HL-60 (cell line): Measurements from ENCODE around the gene AP2M1.

Source experiments
- CTCF ChIP-seq: IDR thresholded peaks from one replicate; pipeline ENCODE4 v1.5.1; 2011; ENCODE audit warnings: low read length, control low read depth, inconsistent platforms; ENCODE audit not compliant: insufficient read depth
- GABPA ChIP-seq: IDR thresholded peaks from 2 replicates; pipeline ENCODE4 v1.6.1; 2012; ENCODE audit warnings: low read depth
- POLR2AphosphoS5 ChIP-seq: IDR thresholded peaks from 2 replicates; pipeline ENCODE4 v1.6.1; 2012; ENCODE audit warnings: low read depth
- REST ChIP-seq: IDR thresholded peaks from 2 replicates; pipeline ENCODE4 v1.6.1; 2012; ENCODE audit warnings: low read depth; ENCODE audit not compliant: insufficient replicate concordance
- SPI1 ChIP-seq: IDR thresholded peaks from 2 replicates; pipeline ENCODE4 v1.6.1; 2012; ENCODE audit warnings: low read depth, mild to moderate bottlenecking, borderline replicate concordance

DNA sequence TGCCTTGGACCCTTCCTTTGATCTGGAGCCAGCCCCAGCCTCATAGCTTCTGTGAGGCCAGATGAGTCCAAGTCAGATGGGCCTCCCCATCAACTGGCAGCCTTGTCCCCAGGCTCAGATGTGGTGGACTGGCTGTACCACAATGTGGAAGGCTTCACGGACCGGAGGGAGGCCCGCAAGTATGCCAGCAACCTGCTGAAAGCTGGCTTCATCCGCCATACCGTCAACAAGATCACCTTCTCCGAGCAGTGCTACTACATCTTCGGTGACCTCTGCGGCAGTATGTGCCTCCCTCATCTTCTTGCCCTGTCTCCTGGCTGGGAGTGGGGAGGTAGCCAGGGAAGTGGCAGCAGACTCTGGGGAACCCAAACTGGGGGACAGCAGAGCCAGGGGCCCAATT, 6.9 kb upstream of the AP2M1 start:
- TF ChIP-seq CTCF (no peak), POLR2AphosphoS5 (no peak), GABPA (no peak), REST (no peak), SPI1 (no peak)
